GM23338 (cell line): ENCODE measurements around the gene BMPER. TPM values are rescaled to one million over a fixed set of nuclear protein-coding genes. Genes with fewer than 3 reads are reported as not detected.

Experiments
- ATAC-seq: fragments of 200-7000 bp; cut with Tn5 transposase; 3 replicates; pipeline ENCODE4 v1.9.1; 2020
- DNase-seq: peaks from one replicate; pipeline ENCODE4 v3.0.0-alpha.2; 2015; ENCODE audit warnings: low spot score
- H2AFZ ChIP-seq: fragments of 200-600 bp; sonication (generic); 2 replicates; pipeline ENCODE4 v1.8.0; 2016; ENCODE audit warnings: antibody characterized with exemption, mild to moderate bottlenecking, moderate library complexity
- H3F3A ChIP-seq: fragments of 200-600 bp; sonication (generic); replicated peaks from 2 replicates; pipeline ENCODE4 v1.8.0; 2017; ENCODE audit warnings: antibody characterized with exemption, mixed run types, low read depth
- H3K27ac ChIP-seq: fragments of 200-600 bp; sonication (generic); 2 replicates; pipeline ENCODE4 v1.6.1; 2016; ENCODE audit warnings: low read depth
- H3K27me3 ChIP-seq: fragments of 200-600 bp; sonication (generic); 2 replicates; pipeline ENCODE4 v1.8.0; 2016; ENCODE audit warnings: mild to moderate bottlenecking, mixed run types, moderate library complexity; ENCODE audit not compliant: insufficient read depth
- H3K36me3 ChIP-seq: fragments of 200-600 bp; sonication (generic); 2 replicates; pipeline ENCODE4 v1.8.0; 2016; ENCODE audit warnings: mild to moderate bottlenecking; ENCODE audit not compliant: insufficient read depth
- H3K4me1 ChIP-seq: fragments of 200-600 bp; sonication (generic); 2 replicates; pipeline ENCODE4 v1.8.0; 2016; ENCODE audit warnings: mild to moderate bottlenecking, moderate library complexity; ENCODE audit not compliant: insufficient read depth
- H3K4me2 ChIP-seq: fragments of 200-600 bp; sonication (generic); 2 replicates; pipeline ENCODE4 v1.7.1; 2017; ENCODE audit warnings: mixed run types
- H3K4me3 ChIP-seq: fragments of 200-600 bp; sonication (generic); 2 replicates; pipeline ENCODE4 v1.6.1; 2016; ENCODE audit warnings: mixed run types
- H3K79me2 ChIP-seq: fragments of 200-600 bp; sonication (generic); replicated peaks from 2 replicates; pipeline ENCODE4 v1.8.0; 2017; ENCODE audit warnings: mild to moderate bottlenecking; ENCODE audit not compliant: insufficient read depth
- H3K9me2 ChIP-seq: fragments of 200-600 bp; sonication (generic); 2 replicates; pipeline ENCODE4 v1.8.0; 2017; ENCODE audit not compliant: insufficient read depth
- H4K20me1 ChIP-seq: fragments of 200-600 bp; sonication (generic); replicated peaks from 2 replicates; pipeline ENCODE4 v1.8.0; 2017; ENCODE audit warnings: mild to moderate bottlenecking; ENCODE audit not compliant: insufficient read depth
- H3K27ac Mint-ChIP-seq: 2 replicates; pipeline ENCODE4 v1.8.0; 2020; ENCODE audit warnings: inconsistent platforms, mild to moderate bottlenecking, moderate library complexity, mixed read lengths
- H3K27me3 Mint-ChIP-seq: 3 replicates; pipeline ENCODE4 v1.8.0; 2022; ENCODE audit warnings: low read depth, mild to moderate bottlenecking, moderate library complexity, mixed read lengths, inconsistent platforms; ENCODE audit not compliant: insufficient read depth, poor library complexity
- H3K36me3 Mint-ChIP-seq: 3 replicates; pipeline ENCODE4 v1.8.0; 2021; ENCODE audit warnings: low read depth, mild to moderate bottlenecking, inconsistent platforms, moderate library complexity, mixed read lengths
- H3K4me1 Mint-ChIP-seq: 3 replicates; pipeline ENCODE4 v1.8.0; 2020; ENCODE audit warnings: mild to moderate bottlenecking, inconsistent platforms, mixed read lengths
- H3K4me3 Mint-ChIP-seq: 3 replicates; pipeline ENCODE4 v1.8.0; 2021; ENCODE audit warnings: moderate library complexity, mild to moderate bottlenecking, inconsistent platforms, mixed read lengths
- H3K9me3 Mint-ChIP-seq: 3 replicates; pipeline ENCODE4 v1.8.0; 2020; ENCODE audit warnings: moderate library complexity, mild to moderate bottlenecking, inconsistent platforms, mixed read lengths
- CTCF ChIP-seq, 2 experiments: fragments of 200-600 bp in 1 of 2; sonication (generic) in 1 of 2; conservative IDR thresholded peaks; 2 replicates each; pipeline versions ENCODE4 v1.5.1 to v1.6.1; 2016 to 2017; ENCODE audit warnings: antibody characterized with exemption in 2 of 2, low read depth in 2 of 2, mild to moderate bottlenecking in 2 of 2, moderate library complexity in 1 of 2
- EZH2 ChIP-seq: fragments of 200-600 bp; sonication (generic); IDR thresholded peaks from one replicate; pipeline ENCODE4 v1.8.0; 2017; ENCODE audit warnings: antibody characterized with exemption, mild to moderate bottlenecking, low read depth; ENCODE audit not compliant: unreplicated experiment
- EZH2phosphoT487 ChIP-seq: fragments of 200-600 bp; sonication (generic); IDR thresholded peaks from one replicate; pipeline ENCODE4 v1.8.1; 2018; ENCODE audit warnings: antibody characterized with exemption; ENCODE audit not compliant: unreplicated experiment
- JUNB ChIP-seq: IDR thresholded peaks from one replicate; pipeline ENCODE4 v1.6.1; 2016; ENCODE audit warnings: antibody characterized with exemption; ENCODE audit not compliant: unreplicated experiment
- NANOG ChIP-seq: IDR thresholded peaks from 2 replicates; pipeline ENCODE4 v1.6.1; 2016; ENCODE audit warnings: antibody characterized with exemption, borderline replicate concordance
- REST ChIP-seq: IDR thresholded peaks from one replicate; pipeline ENCODE4 v1.6.1; 2018; ENCODE audit warnings: antibody characterized with exemption; ENCODE audit not compliant: unreplicated experiment
- STAT1 ChIP-seq: IDR thresholded peaks from one replicate; pipeline ENCODE4 v1.6.1; 2016; ENCODE audit warnings: antibody characterized with exemption; ENCODE audit not compliant: unreplicated experiment
- ZNF114 ChIP-seq: fragments of 250-450 bp; sonication (Bioruptor Pico); IDR thresholded peaks from 2 replicates; pipeline ENCODE4 v1.5.0; 2020; ENCODE audit warnings: mild to moderate bottlenecking, moderate library complexity
- ZNF331 ChIP-seq: fragments of 250-450 bp; sonication (Bioruptor Pico); IDR thresholded peaks from 2 replicates; pipeline ENCODE4 v1.5.0; 2020; ENCODE audit warnings: low read depth, mild to moderate bottlenecking, moderate library complexity
- ZNF462 ChIP-seq: fragments of 250-450 bp; sonication (Bioruptor Pico); IDR thresholded peaks from 2 replicates; pipeline ENCODE4 v1.5.0; 2020; ENCODE audit warnings: mild to moderate bottlenecking, moderate library complexity
- polyA plus RNA-seq: library from polyadenylated mRNA; unstranded; fragments of >200 nt; fragmentation: Nextera tagmentation; extraction: Ambion mirVana; gene quantifications from 2 replicates; pipeline ENCODE4 v1.2.1, GENCODE V29; 2016
- total RNA-seq: library from RNA; depleted of rRNA; stranded (reverse); fragments of >200 nt; shearing (Covaris generic); gene quantifications from 2 replicates; pipeline ENCODE4 v1.2.3, GENCODE V29; 2014
- TF ChIP-seq, protein P1 (sequence below): IDR thresholded peaks from 2 replicates; pipeline ENCODE4 v1.6.1; 2016; ENCODE audit warnings: antibody characterized with exemption

The BMPER gene
- total and polyA plus RNA-seq, 2 experiments from 2014 or later = 0.53 to 1.4 TPM

DNA sequence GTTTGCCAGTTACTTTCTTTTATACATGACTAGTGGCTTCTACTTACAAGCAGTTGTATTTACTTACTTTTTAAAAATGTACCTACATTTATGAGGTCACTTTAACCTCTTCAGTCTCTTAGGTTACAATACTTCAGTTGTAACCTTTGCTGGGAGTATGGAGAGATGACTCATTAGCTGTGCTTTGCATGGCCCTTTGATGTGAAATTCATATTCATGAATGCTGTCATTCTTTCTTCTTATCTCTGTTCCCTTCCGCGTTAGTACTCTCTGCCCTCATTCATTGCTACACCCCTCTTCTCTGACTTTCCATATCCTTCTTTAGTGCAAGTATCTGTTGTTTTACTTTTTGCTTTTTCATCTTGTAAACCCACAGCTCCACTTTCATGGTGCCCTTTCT, 164.3 kb downstream of the BMPER start:
- no peak overlapping the region for H3K4me2 ChIP-seq
- H3K9me3 Mint-ChIP-seq = no peaks in the 10 kb centered on the region; the same call in 2 of the 3 replicates
- no peaks in the 10 kb centered on the region; the same call in 2 of the 3 replicates for H3K36me3 Mint-ChIP-seq
- no peak overlapping the region for H2AFZ ChIP-seq
- no peaks in the 10 kb centered on the region for H3K79me2 ChIP-seq
- no peaks in the 10 kb centered on the region for H3K27me3 ChIP-seq
- no peaks in the 10 kb centered on the region for H3F3A ChIP-seq
- no peak overlapping the region for H3K27ac Mint-ChIP-seq
- no peak overlapping the region for H3K4me3 Mint-ChIP-seq
- H4K20me1 ChIP-seq = no peaks in the 10 kb centered on the region
- ATAC-seq (no peak), DNase-seq (no peak)
- no peak overlapping the region for H3K4me3 ChIP-seq
- TF ChIP-seq, protein P1, sequence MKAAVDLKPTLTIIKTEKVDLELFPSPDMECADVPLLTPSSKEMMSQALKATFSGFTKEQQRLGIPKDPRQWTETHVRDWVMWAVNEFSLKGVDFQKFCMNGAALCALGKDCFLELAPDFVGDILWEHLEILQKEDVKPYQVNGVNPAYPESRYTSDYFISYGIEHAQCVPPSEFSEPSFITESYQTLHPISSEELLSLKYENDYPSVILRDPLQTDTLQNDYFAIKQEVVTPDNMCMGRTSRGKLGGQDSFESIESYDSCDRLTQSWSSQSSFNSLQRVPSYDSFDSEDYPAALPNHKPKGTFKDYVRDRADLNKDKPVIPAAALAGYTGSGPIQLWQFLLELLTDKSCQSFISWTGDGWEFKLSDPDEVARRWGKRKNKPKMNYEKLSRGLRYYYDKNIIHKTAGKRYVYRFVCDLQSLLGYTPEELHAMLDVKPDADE = no peak
- TF ChIP-seq REST (no peak), EZH2 (no peak), ZNF462 (CRISPR knock-in tag) (no peak), NANOG (no peak), CTCF (conservative IDR thresholded peaks at IDR 0.05; ENCODE audit: low read depth in 2 of 2) (no peak), STAT1 (no peak), ZNF114 (no peak), JUNB (no peak), EZH2phosphoT487 (no peak), ZNF331 (no peak)
- no peaks in the 10 kb centered on the region for H3K36me3 ChIP-seq
- H3K9me2 ChIP-seq = no peaks in the 10 kb centered on the region
- peaks cover 23% of the 10 kb centered on the region for H3K4me1 ChIP-seq
- no peaks in the 10 kb centered on the region for H3K27me3 Mint-ChIP-seq
- H3K4me1 Mint-ChIP-seq = peaks cover 35% of the 10 kb centered on the region
- no peak overlapping the region for H3K27ac ChIP-seq
